Psoas muscle (tissue), 8 donors: Measurements from ENCODE around the gene GALNT14. TPM values are rescaled to one million over a fixed set of nuclear protein-coding genes. Genes with fewer than 3 reads are reported as not detected.

ENCODE experiments used
- ATAC-seq, 4 donors: fragments of 200-7000 bp; cut with Tn5 transposase; one replicate each; pipeline ENCODE4 v1.9.1; 2020; ENCODE audit warnings: moderate library complexity in 3 of 4, mild to moderate bottlenecking in 2 of 4
- DNase-seq, 2 donors: peaks; one replicate each; pipeline ENCODE4 v3.0.0-alpha.2; 2020
- H3K27ac ChIP-seq: fragments of 200-600 bp; one replicate; pipeline ENCODE4 v1.8.0; 2022
- H3K27me3 ChIP-seq, 3 donors: fragments of 200-600 bp in 1 of 3; one replicate each; pipeline versions ENCODE4 v1.6.1 to v1.8.0; 2013 to 2022; ENCODE audit warnings: low read length in 2 of 3, mild to moderate bottlenecking in 2 of 3, moderate library complexity in 1 of 3; ENCODE audit not compliant: insufficient read depth in 3 of 3
- H3K36me3 ChIP-seq, 2 donors: fragments of 200-600 bp in 1 of 2; one replicate each; pipeline versions ENCODE4 v1.6.1 to v1.8.0; 2013 to 2022; ENCODE audit warnings: low read depth in 1 of 2, mild to moderate bottlenecking in 1 of 2, moderate library complexity in 1 of 2; ENCODE audit not compliant: insufficient read depth in 1 of 2
- H3K4me1 ChIP-seq: fragments of 200-600 bp; one replicate; pipeline ENCODE4 v1.8.0; 2022
- H3K4me3 ChIP-seq: fragments of 200-600 bp; one replicate; pipeline ENCODE4 v1.8.0; 2022; ENCODE audit warnings: mild to moderate bottlenecking
- H3K9me3 ChIP-seq: fragments of 200-600 bp; one replicate; pipeline ENCODE4 v1.8.0; 2022
- CTCF ChIP-seq: fragments of 200-600 bp; IDR thresholded peaks from one replicate; pipeline ENCODE4 v1.8.0; 2022; ENCODE audit warnings: antibody characterized with exemption
- WGBS, 3 donors: extraction: QIAGEN DNeasy Blood & Tissue Kit; methylation state at CpG; one replicate each; pipeline versions ENCODE4 v1.1.6 to v1.1.7; 2013; 5-methylcytosine and 5-hydroxymethylcytosine counted together
- intact Hi-C, 2 donors: fragments of 100-400 bp; cut with DNase I; formaldehyde crosslinking; loops; one replicate each; pipeline versions ENCODE4 v1.11.0 to v1.14.2; 2022
- polyA plus RNA-seq, 3 donors: library from polyadenylated mRNA; stranded (reverse); fragments of 200-250 nt; gene quantifications; one replicate each; pipeline ENCODE4 v1.2.3, GENCODE V29; 2013
- total RNA-seq, 4 donors: library from RNA; stranded (reverse); fragmentation: NEBNext Ultra II Directional in 2 of 4; extraction: Animal tissue kit (Norgen Biotek cat#: 25700) in 2 of 4; gene quantifications; one replicate each; pipeline versions ENCODE4 v1.2.1 to v1.2.4, GENCODE V29; 2021 to 2023
- donor health status: healthy with polysubstance abuse.
- donor health status: DM: no; HTN: no; CAD: no; lungs with moderate emphysema.
- donor health status: Bipolar disorder and iron deficiency.
- donor health status: healthy.
- donor health status: DM: yes; HTN: yes; CAD: no.
- donor health status: DM: no; HTN: no; CAD: no.
- donor health status: DM: no; HTN: no; CAD: no.
- donor health status: DM: yes; HTN: yes; CAD: no.

GALNT14 gene
- total and polyA plus RNA-seq, 7 donors = 0.13 to 0.54 (median 0.24) TPM; not detected in 1

DNA sequence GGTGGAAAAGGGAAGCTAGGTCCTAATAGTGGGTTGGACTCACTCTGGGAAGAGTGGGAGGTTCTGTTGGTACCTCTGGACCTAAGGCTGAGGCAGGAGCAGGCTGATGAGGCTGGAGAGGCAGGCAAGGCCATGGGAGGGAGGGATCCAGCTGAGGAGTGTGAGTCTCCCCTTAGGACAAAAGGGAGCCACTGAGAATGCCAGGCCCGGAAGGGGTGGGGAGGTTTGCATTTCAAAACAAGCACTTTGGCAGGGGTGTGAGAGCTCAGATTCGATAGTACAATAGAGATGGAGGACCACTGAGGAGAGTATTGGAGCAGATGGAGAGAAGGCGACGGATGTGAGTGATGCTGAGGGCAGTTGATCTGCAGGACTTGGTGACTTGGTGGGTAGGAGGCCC lies 198.9 kb downstream of the GALNT14 start:
- no peak for TF ChIP-seq CTCF
- no peaks in the 10 kb centered on the region for H3K4me1 ChIP-seq
- no peak overlapping the region for H3K4me3 ChIP-seq
- H3K9me3 ChIP-seq = no peaks in the 10 kb centered on the region
- no peak overlapping the region for H3K27ac ChIP-seq
- no peaks in the 10 kb centered on the region for H3K27me3 ChIP-seq
- intact Hi-C loops = no loop called here
- ATAC-seq = no peak
- 68 to 83% (median 75%) methylated on average over 4 of the region's 4 CpGs for WGBS, 3 donors
- H3K36me3 ChIP-seq = no peaks in the 10 kb centered on the region
- DNase-seq = no peak

- Histone ChIP-seq H3K36me3 (no peaks in the 10 kb centered on the region), H3K4me3 (no peak overlapping the region), H3K27me3 (no peaks in the 10 kb centered on the region), H3K9me3 (no peaks in the 10 kb centered on the region), H3K27ac (no peak overlapping the region), H3K4me1 (no peaks in the 10 kb centered on the region)
- no peak for TF ChIP-seq CTCF
- WGBS, 3 donors = 85 to 95% (median 93%) methylated on average over 1 of the region's 1 CpG
- ATAC-seq (no peak), DNase-seq (no peak)
- intact Hi-C loops = no loop called here
Measured at GRCh38 chr2:30938196-30938595, 200.0 kb downstream of the GALNT14 start.

- 68 to 72% (median 72%) methylated on average over 2 of the region's 2 CpGs for WGBS, 3 donors
- intact Hi-C loops = no loop called here
- ATAC-seq (no peak), DNase-seq (no peak)
- no peak overlapping the region for H3K4me3 ChIP-seq
- no peaks in the 10 kb centered on the region for H3K27me3 ChIP-seq
- no peaks in the 10 kb centered on the region for H3K9me3 ChIP-seq
- H3K4me1 ChIP-seq = no peaks in the 10 kb centered on the region
- no peak for TF ChIP-seq CTCF
- H3K36me3 ChIP-seq = no peaks in the 10 kb centered on the region
- no peak overlapping the region for H3K27ac ChIP-seq
Measured at GRCh38 chr2:30936977-30937376, 201.3 kb downstream of the GALNT14 start.

- WGBS, 3 donors = 79 to 81% (median 79%) methylated on average over 8 of the region's 8 CpGs
- H3K27ac ChIP-seq = no peak overlapping the region
- no peaks in the 10 kb centered on the region for H3K36me3 ChIP-seq
- ATAC-seq (no peak), DNase-seq (no peak)
- H3K27me3 ChIP-seq = no peaks in the 10 kb centered on the region
- no peak overlapping the region for H3K4me3 ChIP-seq
- no peaks in the 10 kb centered on the region for H3K9me3 ChIP-seq
- H3K4me1 ChIP-seq = no peaks in the 10 kb centered on the region
- no peak for TF ChIP-seq CTCF
- intact Hi-C loops = no loop called here
Measured at GRCh38 chr2:30935795-30936194, 202.4 kb downstream of the GALNT14 start.

GRCh38 chr2:30934066-30934465 lies 204.2 kb downstream of the GALNT14 start:
- Histone ChIP-seq H3K27ac (no peak overlapping the region), H3K4me3 (no peak overlapping the region), H3K4me1 (no peaks in the 10 kb centered on the region), H3K27me3 (no peaks in the 10 kb centered on the region), H3K36me3 (no peaks in the 10 kb centered on the region), H3K9me3 (no peaks in the 10 kb centered on the region)
- ATAC-seq (no peak), DNase-seq (no peak)
- WGBS, 3 donors = 72 to 83% (median 76%) methylated on average over 7 of the region's 7 CpGs
- intact Hi-C loops = no loop called here
- no peak for TF ChIP-seq CTCF
